A549 (cell line): ENCODE results near the gene FOXO1.

ENCODE experiments used
- BCL3 ChIP-seq: fragments of >200 bp; sonication (Bioruptor Twin); formaldehyde crosslinking; IDR thresholded peaks from 3 replicates; pipeline ENCODE4 v1.6.1; 2016
- CBX2 ChIP-seq: fragments of 200-600 bp; sonication (generic); IDR thresholded peaks from 2 replicates; pipeline ENCODE4 v1.6.1; 2016; ENCODE audit warnings: low read depth, mild to moderate bottlenecking, borderline replicate concordance
- CEBPB ChIP-seq, 2 experiments: fragments of >200 bp in 1 of 2; sonication (Bioruptor Twin) in 1 of 2; formaldehyde crosslinking in 1 of 2; IDR thresholded peaks; 2 replicates each; pipeline ENCODE4 v1.6.1; 2012 to 2016
- MYC ChIP-seq: IDR thresholded peaks from 2 replicates; pipeline ENCODE4 v1.6.1; 2012; ENCODE audit warnings: mild to moderate bottlenecking, inconsistent platforms, low read length, improper control_type of control experiment, borderline replicate concordance
- POLR2AphosphoS2 ChIP-seq: conservative IDR thresholded peaks from 2 replicates; pipeline ENCODE4 v1.6.1; 2012; ENCODE audit warnings: low read length, improper control_type of control experiment, inconsistent platforms
- ZFP36 ChIP-seq: fragments of 450-650 bp; IDR thresholded peaks from 2 replicates; pipeline ENCODE4 v1.6.1; 2014; ENCODE audit warnings: borderline replicate concordance; ENCODE audit not compliant: partially characterized antibody
- TF ChIP-seq, protein P1 (sequence below): fragments of >200 bp; sonication (Bioruptor Twin); formaldehyde crosslinking; IDR thresholded peaks from 3 replicates; pipeline ENCODE4 v1.5.1; 2016
- TF ChIP-seq, protein P2 (sequence below): IDR thresholded peaks from 2 replicates; pipeline ENCODE4 v1.6.1; 2012

DNA sequence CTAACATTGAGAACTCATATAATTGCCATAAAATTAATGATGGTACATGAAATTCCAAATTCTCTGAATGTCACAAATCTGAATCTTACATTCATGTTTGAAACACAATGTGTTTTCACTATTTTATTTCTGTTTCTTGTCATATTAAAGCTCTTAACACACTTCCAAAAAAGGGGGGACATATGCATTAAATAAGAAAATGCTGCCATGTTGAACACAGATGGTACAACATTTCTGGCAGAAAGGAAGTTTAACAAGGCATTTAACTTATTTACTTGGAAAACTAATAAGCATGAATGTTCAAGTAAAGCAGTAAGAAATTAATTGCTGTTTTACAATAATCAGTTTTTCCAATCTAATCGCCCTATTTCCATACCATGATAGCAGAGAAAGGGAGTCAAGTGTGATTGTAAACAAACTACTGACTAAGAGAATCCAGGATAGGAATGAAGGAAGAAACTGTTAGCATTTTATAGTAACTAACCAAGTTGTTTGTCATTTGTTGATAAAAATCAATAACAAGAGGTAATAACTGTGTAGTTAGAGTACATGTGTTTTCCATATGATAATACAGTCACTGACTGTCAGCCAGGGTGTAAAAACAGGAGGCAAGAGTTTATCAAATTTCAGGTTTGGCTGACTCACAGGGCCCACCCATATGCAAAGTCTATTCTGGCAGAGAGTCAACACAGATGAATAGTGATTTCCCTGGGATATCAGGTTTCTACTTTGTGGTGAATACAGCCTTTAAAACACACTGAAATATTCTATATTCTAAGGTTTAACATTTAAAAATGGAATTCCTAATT lies 5.7 kb upstream of the FOXO1 start:
- TF ChIP-seq, protein P1, sequence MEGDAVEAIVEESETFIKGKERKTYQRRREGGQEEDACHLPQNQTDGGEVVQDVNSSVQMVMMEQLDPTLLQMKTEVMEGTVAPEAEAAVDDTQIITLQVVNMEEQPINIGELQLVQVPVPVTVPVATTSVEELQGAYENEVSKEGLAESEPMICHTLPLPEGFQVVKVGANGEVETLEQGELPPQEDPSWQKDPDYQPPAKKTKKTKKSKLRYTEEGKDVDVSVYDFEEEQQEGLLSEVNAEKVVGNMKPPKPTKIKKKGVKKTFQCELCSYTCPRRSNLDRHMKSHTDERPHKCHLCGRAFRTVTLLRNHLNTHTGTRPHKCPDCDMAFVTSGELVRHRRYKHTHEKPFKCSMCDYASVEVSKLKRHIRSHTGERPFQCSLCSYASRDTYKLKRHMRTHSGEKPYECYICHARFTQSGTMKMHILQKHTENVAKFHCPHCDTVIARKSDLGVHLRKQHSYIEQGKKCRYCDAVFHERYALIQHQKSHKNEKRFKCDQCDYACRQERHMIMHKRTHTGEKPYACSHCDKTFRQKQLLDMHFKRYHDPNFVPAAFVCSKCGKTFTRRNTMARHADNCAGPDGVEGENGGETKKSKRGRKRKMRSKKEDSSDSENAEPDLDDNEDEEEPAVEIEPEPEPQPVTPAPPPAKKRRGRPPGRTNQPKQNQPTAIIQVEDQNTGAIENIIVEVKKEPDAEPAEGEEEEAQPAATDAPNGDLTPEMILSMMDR: no peak
- no peak for TF ChIP-seq MYC
- no peak for TF ChIP-seq CBX2
- TF ChIP-seq POLR2AphosphoS2: no peak
- TF ChIP-seq, protein P2, sequence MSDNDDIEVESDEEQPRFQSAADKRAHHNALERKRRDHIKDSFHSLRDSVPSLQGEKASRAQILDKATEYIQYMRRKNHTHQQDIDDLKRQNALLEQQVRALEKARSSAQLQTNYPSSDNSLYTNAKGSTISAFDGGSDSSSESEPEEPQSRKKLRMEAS: no peak
- no peak for TF ChIP-seq ZFP36
- no peak for TF ChIP-seq BCL3
- no peak for TF ChIP-seq CEBPB (IDR thresholded peaks at IDR 0.05)
